ENCODE measurements around the gene CEBPA.

GRCh38 chr19:33250500-33250899 is 51.8 kb downstream of the CEBPA start:
- TF ChIP-seq, protein P1, sequence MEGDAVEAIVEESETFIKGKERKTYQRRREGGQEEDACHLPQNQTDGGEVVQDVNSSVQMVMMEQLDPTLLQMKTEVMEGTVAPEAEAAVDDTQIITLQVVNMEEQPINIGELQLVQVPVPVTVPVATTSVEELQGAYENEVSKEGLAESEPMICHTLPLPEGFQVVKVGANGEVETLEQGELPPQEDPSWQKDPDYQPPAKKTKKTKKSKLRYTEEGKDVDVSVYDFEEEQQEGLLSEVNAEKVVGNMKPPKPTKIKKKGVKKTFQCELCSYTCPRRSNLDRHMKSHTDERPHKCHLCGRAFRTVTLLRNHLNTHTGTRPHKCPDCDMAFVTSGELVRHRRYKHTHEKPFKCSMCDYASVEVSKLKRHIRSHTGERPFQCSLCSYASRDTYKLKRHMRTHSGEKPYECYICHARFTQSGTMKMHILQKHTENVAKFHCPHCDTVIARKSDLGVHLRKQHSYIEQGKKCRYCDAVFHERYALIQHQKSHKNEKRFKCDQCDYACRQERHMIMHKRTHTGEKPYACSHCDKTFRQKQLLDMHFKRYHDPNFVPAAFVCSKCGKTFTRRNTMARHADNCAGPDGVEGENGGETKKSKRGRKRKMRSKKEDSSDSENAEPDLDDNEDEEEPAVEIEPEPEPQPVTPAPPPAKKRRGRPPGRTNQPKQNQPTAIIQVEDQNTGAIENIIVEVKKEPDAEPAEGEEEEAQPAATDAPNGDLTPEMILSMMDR (IDR thresholded peaks at IDR 0.05), result no peak
- TF ChIP-seq POLR2A (IDR thresholded peaks at IDR 0.05), result no peak

All from ovary (tissue), 3 donors.